22Rv1 (cell line): ENCODE measurements around the gene JARID2.

ENCODE experiments used
- ZFX ChIP-seq: fragments of 450-650 bp; IDR thresholded peaks from 2 replicates; pipeline ENCODE4 v1.6.1; 2017; ENCODE audit warnings: antibody characterized with exemption, borderline replicate concordance
- TF ChIP-seq, protein P1 (sequence below): fragments of 450-650 bp; IDR thresholded peaks from 2 replicates; pipeline ENCODE4 v1.5.1; 2017; ENCODE audit warnings: mild to moderate bottlenecking

DNA sequence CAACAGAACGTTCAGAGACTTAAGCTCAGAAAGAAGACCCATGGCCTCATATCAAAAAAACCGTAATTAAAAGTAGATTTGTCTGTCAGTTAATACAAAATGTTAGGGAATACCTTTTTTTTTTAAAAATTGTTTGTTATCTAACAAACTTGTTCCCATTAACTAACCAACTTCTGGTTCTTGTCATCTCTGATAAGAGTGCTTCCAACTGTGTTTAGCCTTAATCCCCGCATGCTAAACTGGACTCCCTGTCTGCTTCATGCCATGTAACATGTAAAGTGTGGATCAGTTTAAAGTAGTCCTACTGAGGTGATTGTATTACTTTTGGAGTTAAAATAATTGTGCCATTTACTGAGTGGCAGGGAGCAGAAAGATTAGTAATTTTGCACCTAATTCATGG is 6.3 kb downstream of the JARID2 start:
- TF ChIP-seq, protein P1, sequence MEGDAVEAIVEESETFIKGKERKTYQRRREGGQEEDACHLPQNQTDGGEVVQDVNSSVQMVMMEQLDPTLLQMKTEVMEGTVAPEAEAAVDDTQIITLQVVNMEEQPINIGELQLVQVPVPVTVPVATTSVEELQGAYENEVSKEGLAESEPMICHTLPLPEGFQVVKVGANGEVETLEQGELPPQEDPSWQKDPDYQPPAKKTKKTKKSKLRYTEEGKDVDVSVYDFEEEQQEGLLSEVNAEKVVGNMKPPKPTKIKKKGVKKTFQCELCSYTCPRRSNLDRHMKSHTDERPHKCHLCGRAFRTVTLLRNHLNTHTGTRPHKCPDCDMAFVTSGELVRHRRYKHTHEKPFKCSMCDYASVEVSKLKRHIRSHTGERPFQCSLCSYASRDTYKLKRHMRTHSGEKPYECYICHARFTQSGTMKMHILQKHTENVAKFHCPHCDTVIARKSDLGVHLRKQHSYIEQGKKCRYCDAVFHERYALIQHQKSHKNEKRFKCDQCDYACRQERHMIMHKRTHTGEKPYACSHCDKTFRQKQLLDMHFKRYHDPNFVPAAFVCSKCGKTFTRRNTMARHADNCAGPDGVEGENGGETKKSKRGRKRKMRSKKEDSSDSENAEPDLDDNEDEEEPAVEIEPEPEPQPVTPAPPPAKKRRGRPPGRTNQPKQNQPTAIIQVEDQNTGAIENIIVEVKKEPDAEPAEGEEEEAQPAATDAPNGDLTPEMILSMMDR, result no peak
- no peak for TF ChIP-seq ZFX
